Esophagus squamous epithelium (tissue), 5 donors: Measurements from ENCODE around the gene GRIN1. TPM values are rescaled to one million over a fixed set of nuclear protein-coding genes. Genes with fewer than 3 reads are reported as not detected.
A peak's percentile ranks its signal among the peaks of the same experiment; 100 is the strongest.

Experiments used
- DNase-seq: peaks from one replicate; lab custom pipeline; 2025; lab: John Stamatoyannopoulos, UW
- H3K27ac ChIP-seq, 4 donors: fragments of 200-600 bp; sonication (generic); one replicate each; pipeline ENCODE4 v1.5.1; 2016 to 2019; ENCODE audit warnings: mild to moderate bottlenecking in 1 of 4
- H3K27me3 ChIP-seq, 4 donors: fragments of 200-600 bp; sonication (generic); 1 replicate in 3 of 4; 2 replicates in 1 of 4; pipeline versions ENCODE4 v1.5.1 to v1.6.0; 2017 to 2021; ENCODE audit warnings: antibody characterized with exemption in 1 of 4
- H3K36me3 ChIP-seq, 3 donors: fragments of 200-600 bp; sonication (generic); one replicate each; pipeline ENCODE4 v1.5.1; 2016 to 2019
- H3K4me1 ChIP-seq, 3 donors: fragments of 200-600 bp; sonication (generic); one replicate each; pipeline ENCODE4 v1.5.1; 2017 to 2019
- H3K4me3 ChIP-seq, 4 donors: fragments of 200-600 bp; sonication (generic); 1 replicate in 3 of 4; 2 replicates in 1 of 4; pipeline ENCODE4 v1.5.1; 2016 to 2019; ENCODE audit warnings: mild to moderate bottlenecking in 2 of 4, moderate library complexity in 1 of 4
- H3K9me3 ChIP-seq, 3 donors: fragments of 200-600 bp; sonication (generic); one replicate each; pipeline ENCODE4 v1.5.1; 2016 to 2019
- POLR2A ChIP-seq, 4 donors: fragments of 450-650 bp; IDR thresholded peaks; one replicate each; pipeline ENCODE4 v1.6.1; 2017; ENCODE audit warnings: antibody characterized with exemption in 4 of 4, mild to moderate bottlenecking in 4 of 4, moderate library complexity in 3 of 4
- WGBS, 2 donors: methylation state at CpG; one replicate each; pipeline ENCODE4 v1.1.5; 2018; 5-methylcytosine and 5-hydroxymethylcytosine counted together
- intact Hi-C: fragments of 100-400 bp; cut with DNase I; formaldehyde crosslinking; loops from one replicate; pipeline ENCODE4 v1.15.0; 2022
- total RNA-seq, 4 donors: library from RNA; depleted of rRNA; stranded (reverse); fragments of >200 nt; gene quantifications; one replicate each; pipeline ENCODE4 v1.1.0, GENCODE V29; 2016
- TF ChIP-seq, protein P1 (sequence below), 6 experiments: fragments of 450-650 bp in 4 of 6; fragments of 200-600 bp in 2 of 6; sonication (generic) in 2 of 6; IDR thresholded peaks; one replicate each; pipeline ENCODE4 v1.5.1; 2016 to 2019; ENCODE audit warnings: antibody characterized with exemption in 6 of 6, mild to moderate bottlenecking in 4 of 6, moderate library complexity in 4 of 6
- donor health status: DM: yes; HTN: yes; CAD: no.

GRIN1 gene
- total RNA-seq, 4 donors from 2014 or later = 0.38 TPM; not detected in 3

DNA sequence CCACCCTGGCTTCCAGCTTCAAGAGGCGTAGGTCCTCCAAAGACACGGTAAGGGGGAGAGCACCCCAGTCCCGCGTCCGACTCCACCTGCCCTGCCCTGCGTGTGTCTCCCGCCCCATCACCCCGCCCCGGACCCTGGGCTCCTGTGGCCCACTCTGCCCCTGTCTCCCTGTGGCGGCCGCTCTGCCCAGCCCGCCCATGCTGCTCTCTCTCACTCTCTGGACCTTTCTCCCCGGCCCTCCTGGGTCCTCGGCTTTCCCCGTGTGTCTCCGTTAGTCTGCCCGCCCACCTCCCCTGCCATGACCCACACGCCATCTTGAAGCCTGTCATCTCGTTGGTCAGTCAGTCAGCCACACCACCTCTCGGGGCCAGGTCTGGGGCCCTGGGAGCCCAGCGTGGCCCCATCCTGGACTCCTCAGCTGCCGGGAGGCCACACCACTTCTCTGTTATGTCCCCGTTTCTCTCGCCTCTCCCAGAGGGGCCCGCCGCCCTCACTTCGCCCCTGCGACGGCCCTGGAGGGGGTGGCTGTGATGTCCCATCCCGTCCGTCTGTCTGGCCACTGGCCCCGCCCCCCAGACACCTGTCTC lies 26.4 kb downstream of the GRIN1 start:
- DNase-seq = no peak
- Histone ChIP-seq H3K36me3 (no peaks in the 10 kb centered on the region), H3K9me3 (no peaks in the 10 kb centered on the region), H3K27ac (no peak overlapping the region), H3K4me3 (no peak overlapping the region), H3K4me1 (peaks cover 31 to 66% (median 42%) of the 10 kb centered on the region in 3 donors), H3K27me3 (peaks cover 48 to 100% (median 74%) of the 10 kb centered on the region in 4 donors)
- WGBS, 2 donors = 78 to 83% methylated on average over 23 to 25 of the region's 32 CpGs
- intact Hi-C loops = no loop called here
- no peak for TF ChIP-seq POLR2A (IDR thresholded peaks at IDR 0.05)
- TF ChIP-seq, protein P1, sequence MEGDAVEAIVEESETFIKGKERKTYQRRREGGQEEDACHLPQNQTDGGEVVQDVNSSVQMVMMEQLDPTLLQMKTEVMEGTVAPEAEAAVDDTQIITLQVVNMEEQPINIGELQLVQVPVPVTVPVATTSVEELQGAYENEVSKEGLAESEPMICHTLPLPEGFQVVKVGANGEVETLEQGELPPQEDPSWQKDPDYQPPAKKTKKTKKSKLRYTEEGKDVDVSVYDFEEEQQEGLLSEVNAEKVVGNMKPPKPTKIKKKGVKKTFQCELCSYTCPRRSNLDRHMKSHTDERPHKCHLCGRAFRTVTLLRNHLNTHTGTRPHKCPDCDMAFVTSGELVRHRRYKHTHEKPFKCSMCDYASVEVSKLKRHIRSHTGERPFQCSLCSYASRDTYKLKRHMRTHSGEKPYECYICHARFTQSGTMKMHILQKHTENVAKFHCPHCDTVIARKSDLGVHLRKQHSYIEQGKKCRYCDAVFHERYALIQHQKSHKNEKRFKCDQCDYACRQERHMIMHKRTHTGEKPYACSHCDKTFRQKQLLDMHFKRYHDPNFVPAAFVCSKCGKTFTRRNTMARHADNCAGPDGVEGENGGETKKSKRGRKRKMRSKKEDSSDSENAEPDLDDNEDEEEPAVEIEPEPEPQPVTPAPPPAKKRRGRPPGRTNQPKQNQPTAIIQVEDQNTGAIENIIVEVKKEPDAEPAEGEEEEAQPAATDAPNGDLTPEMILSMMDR (IDR thresholded peaks at IDR 0.05) = no peak

DNA sequence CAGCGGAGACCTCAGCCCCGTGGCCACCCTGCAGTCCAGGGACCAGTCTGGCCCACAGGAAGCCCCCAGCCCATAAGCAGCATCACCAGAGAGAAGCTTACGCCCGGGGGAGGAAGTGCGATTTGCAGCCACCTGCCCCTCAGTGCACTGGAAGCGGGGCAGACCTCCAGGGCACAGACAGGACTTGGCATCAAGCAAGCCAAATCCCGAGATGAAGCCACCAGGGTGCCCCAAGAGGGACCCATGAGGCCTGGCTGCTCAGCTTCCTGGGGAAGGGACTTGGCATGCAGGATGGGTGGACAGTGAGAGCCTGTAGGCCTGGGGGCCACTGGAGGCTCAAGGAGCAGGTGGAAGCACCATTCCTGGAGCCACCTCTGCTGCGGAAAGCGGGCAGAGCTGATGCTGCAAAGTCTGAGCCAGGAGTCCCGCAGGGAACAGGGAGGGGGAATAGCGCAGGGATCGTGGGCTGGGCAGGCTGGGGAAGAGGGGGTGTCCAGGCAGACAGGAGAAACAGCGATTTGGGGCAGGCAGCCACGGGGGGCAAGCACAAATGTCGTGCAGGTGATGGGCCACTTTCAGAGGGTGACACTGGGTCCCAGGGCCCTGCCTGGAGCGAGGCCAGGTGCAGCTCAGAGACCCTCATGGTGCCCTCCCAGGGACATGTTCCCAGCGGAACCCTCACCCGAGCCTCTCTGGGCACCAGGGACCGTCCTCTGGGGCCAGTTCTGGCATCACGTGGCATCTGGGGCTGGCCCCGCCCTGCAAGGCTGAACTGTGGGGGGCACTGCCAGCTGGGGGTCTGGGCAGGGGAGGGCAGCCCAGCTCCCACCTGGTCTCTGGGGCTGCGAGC lies 27.7 kb downstream of the GRIN1 start:
- H3K4me1 ChIP-seq = peaks cover 30 to 60% (median 42%) of the 10 kb centered on the region in 3 donors
- intact Hi-C loops = no loop called here
- H3K27me3 ChIP-seq = peaks cover 44 to 100% (median 68%) of the 10 kb centered on the region in 4 donors
- H3K36me3 ChIP-seq = no peaks in the 10 kb centered on the region
- DNase-seq = no peak
- TF ChIP-seq, protein P1 (IDR thresholded peaks at IDR 0.05) = no peak
- TF ChIP-seq POLR2A (IDR thresholded peaks at IDR 0.05) = no peak
- WGBS, 2 donors = 68 to 73% methylated on average over 8 to 9 of the region's 22 CpGs
- no peaks in the 10 kb centered on the region for H3K9me3 ChIP-seq
- H3K27ac ChIP-seq = no peak overlapping the region
- no peak overlapping the region for H3K4me3 ChIP-seq

DNA sequence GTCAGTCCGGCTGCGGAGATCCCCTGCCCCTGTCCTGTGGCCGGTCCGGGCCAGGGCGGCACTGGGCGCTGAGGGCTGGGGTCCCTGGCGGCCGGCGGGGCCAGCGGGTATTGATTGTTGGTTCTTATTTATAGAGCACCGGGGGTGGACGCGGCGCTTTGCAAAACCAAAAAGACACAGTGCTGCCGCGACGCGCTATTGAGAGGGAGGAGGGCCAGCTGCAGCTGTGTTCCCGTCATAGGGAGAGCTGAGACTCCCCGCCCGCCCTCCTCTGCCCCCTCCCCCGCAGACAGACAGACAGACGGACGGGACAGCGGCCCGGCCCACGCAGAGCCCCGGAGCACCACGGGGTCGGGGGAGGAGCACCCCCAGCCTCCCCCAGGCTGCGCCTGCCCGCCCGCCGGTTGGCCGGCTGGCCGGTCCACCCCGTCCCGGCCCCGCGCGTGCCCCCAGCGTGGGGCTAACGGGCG lies 28.4 kb downstream of the GRIN1 start:
- TF ChIP-seq POLR2A (IDR thresholded peaks at IDR 0.05) = no peak
- TF ChIP-seq, protein P1 (IDR thresholded peaks at IDR 0.05) = no peak
- H3K36me3 ChIP-seq = no peaks in the 10 kb centered on the region
- H3K4me1 ChIP-seq = peaks cover 23 to 56% (median 36%) of the 10 kb centered on the region in 3 donors
- no peaks in the 10 kb centered on the region for H3K9me3 ChIP-seq
- WGBS, 2 donors = no CpG with 5 or more reads among the region's 44 CpGs
- peaks cover 37 to 100% (median 61%) of the 10 kb centered on the region in 4 donors for H3K27me3 ChIP-seq
- no peak for DNase-seq
- peak overlapping the region in 1 of 4 donors; percentile 58 for H3K4me3 ChIP-seq
- no peak overlapping the region for H3K27ac ChIP-seq
- intact Hi-C loops = no loop called here

DNA sequence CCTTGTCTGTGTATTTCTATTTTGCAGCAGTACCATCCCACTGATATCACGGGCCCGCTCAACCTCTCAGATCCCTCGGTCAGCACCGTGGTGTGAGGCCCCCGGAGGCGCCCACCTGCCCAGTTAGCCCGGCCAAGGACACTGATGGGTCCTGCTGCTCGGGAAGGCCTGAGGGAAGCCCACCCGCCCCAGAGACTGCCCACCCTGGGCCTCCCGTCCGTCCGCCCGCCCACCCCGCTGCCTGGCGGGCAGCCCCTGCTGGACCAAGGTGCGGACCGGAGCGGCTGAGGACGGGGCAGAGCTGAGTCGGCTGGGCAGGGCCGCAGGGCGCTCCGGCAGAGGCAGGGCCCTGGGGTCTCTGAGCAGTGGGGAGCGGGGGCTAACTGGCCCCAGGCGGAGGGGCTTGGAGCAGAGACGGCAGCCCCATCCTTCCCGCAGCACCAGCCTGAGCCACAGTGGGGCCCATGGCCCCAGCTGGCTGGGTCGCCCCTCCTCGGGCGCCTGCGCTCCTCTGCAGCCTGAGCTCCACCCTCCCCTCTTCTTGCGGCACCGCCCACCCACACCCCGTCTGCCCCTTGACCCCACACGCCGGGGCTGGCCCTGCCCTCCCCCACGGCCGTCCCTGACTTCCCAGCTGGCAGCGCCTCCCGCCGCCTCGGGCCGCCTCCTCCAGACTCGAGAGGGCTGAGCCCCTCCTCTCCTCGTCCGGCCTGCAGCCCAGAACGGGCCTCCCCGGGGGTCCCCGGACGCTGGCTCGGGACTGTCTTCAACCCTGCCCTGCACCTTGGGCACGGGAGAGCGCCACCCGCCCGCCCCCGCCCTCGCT lies 29.0 kb downstream of the GRIN1 start:
- TF ChIP-seq POLR2A (IDR thresholded peaks at IDR 0.05) = no peak
- TF ChIP-seq, protein P1 (IDR thresholded peaks at IDR 0.05) = no peak
- no peak for DNase-seq
- peaks cover 17 to 56% (median 29%) of the 10 kb centered on the region in 3 donors for H3K4me1 ChIP-seq
- H3K9me3 ChIP-seq = no peaks in the 10 kb centered on the region
- peak overlapping the region; percentile 26 to 58 (median 36) for H3K4me3 ChIP-seq
- H3K27ac ChIP-seq = no peak overlapping the region
- H3K27me3 ChIP-seq = peaks cover 34 to 100% (median 56%) of the 10 kb centered on the region in 4 donors
- H3K36me3 ChIP-seq = no peaks in the 10 kb centered on the region
- intact Hi-C loops = no loop called here
- WGBS, 2 donors = no CpG with 5 or more reads among the region's 57 CpGs
